T-helper 2 cell treated with Interferon-gamma antibody and Interleukin-4, amounts not matched to agents 100 ng/mL and 5 ng/mL, for 36 hours (primary cell): Measurements from ENCODE around the gene SLC35A2. TPM values are rescaled to one million over a fixed set of nuclear protein-coding genes. Genes with fewer than 3 reads are reported as not detected.

Source experiments
- intact Hi-C: fragments of 100-400 bp; cut with micrococcal nuclease; formaldehyde crosslinking; loops from one replicate; pipeline ENCODE4 v1.15.1; 2023
- total RNA-seq: library from RNA; stranded (reverse); gene quantifications from 2 replicates; pipeline ENCODE4 v1.2.3, GENCODE V29; 2022

The SLC35A2 gene
- 17.9 and 18.3 TPM in 2 replicates for total RNA-seq

- intact Hi-C loops, result loop anchor here (1.0 to 10.0 kb wide), 2 partner anchors 14 to 267 kb away; partner anchors contain the start of genes PQBP1 and TIMM17B
Measured at GRCh38 chrX:48911412-48912182, at the start of gene SLC35A2. Gene SLC35A2, minus strand, starts transcription at chrX:48911646. Its CDS starts 10 bp downstream, at chrX:48911636.

- intact Hi-C loops, result no loop called here
Measured at GRCh38 chrX:48960291-48960690, 48.8 kb upstream of the SLC35A2 start.

GRCh38 chrX:48958635-48959094 is 47.2 kb upstream of the SLC35A2 start:
- intact Hi-C loops, result loop anchor here (1.0 to 10.0 kb wide), 8 partner anchors 39 to 481 kb away; partner anchors contain the start of genes FTSJ1, GRIPAP1, PIM2 and PRAF2

DNA sequence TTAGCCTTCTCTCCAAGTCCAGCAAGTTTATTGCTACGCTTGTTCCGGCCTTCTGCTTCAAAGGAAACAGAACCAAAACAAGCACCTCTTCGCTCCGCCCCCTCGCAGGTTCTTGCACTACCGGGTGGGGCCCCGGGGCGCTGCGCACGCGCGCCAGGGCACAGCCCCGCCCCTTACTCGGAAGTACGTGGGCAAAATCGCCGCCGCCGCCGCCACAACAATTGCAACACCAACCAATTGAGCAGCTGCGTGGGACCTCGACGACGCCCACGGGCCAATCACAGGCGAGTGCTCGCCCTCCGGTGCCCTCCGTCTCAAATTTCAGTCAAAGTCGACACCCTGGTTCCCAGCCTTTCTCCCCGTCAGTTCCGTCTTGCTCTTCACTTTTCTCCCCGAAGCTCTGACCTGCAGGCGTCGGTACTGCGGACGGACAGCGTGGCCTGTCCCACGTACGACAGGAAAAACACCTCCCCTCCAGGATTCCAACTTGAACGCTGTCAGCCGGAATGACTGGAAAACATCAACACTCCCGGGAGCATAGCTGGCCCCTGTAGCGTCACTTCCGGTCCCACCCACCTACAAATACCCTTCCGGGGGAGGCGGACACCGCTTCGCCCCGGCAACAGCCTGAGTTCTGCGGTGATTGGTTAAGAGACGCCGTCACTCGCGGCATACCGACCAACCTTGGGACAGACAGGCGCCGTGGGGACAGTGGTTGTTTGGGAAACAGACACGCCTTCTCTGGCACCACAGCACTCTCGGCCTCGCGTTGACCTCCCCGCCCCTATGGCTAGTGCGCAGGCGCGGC is 46.6 kb upstream of the SLC35A2 start:
- intact Hi-C loops, result loop anchor here (1.0 to 10.0 kb wide), 8 partner anchors 39 to 481 kb away; partner anchors contain the start of genes FTSJ1, GRIPAP1, PIM2 and PRAF2

- intact Hi-C loops, result loop anchor here (5.0 to 10.0 kb wide), 2 partner anchors 117 to 480 kb away; partner anchors contain the start of genes FTSJ1, PRAF2 and WDR45
Measured at GRCh38 chrX:48957477-48957826, 46.0 kb upstream of the SLC35A2 start, which contains the start of gene OTUD5. Gene OTUD5, minus strand, starts transcription at chrX:48957607. Its CDS starts 37 bp downstream, at chrX:48957570.

- intact Hi-C loops, result loop anchor here (5.0 to 10.0 kb wide), 2 partner anchors 118 to 480 kb away; partner anchors contain the start of genes FTSJ1, PRAF2 and WDR45
Measured at GRCh38 chrX:48956728-48957414, 45.4 kb upstream of the SLC35A2 start.

GRCh38 chrX:48948589-48948988 is 37.1 kb upstream of the SLC35A2 start:
- intact Hi-C loops, result loop anchor here (5.0 kb wide), 1 partner anchor 251 kb away; the partner anchor contains the start of gene SUV39H1

- intact Hi-C loops, result loop anchor here (1.0 to 5.0 kb wide), 3 partner anchors 28 to 248 kb away; partner anchors contain the start of gene SUV39H1
Measured at GRCh38 chrX:48945517-48946348, 34.3 kb upstream of the SLC35A2 start.

GRCh38 chrX:48942895-48943294 is 31.4 kb upstream of the SLC35A2 start:
- intact Hi-C loops, result no loop called here

- intact Hi-C loops, result no loop called here
Measured at GRCh38 chrX:48940404-48940955, 29.0 kb upstream of the SLC35A2 start.

DNA sequence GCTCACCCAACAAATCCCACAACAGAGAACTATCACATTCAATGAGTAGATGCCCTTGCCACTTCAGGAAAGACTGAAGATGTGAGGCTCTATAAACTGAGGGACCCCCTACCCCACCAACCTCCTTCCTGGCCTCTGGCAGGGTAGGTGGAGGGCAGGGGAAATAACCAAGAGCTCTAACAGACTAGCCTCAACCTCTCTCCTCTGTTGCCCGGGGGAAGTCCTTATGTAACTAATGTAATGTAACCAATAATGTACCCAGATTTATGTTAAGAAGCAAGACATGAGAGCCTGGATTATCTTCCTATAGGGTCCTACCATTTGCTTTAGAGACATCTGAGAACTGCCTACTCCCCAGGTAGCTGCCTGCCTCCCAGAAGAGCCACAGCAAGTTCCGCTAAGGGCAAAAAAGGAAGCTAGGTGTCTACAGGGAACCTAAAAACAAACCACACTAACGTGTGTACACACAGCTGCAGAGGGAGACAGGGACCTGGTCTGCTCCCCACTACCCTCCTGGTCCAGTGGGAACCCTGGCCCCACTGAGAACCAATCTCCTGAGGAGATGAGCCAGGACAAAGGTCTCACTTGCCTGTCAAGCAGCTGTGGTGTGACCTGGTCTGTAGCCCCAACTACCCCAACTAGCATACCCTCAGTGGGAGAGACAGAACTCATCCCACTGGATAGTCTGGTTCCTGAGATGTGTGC is 28.2 kb upstream of the SLC35A2 start:
- intact Hi-C loops, result loop anchor here (5.0 to 10.0 kb wide), 3 partner anchors 225 to 333 kb away; no protein-coding TSS in a partner anchor

DNA sequence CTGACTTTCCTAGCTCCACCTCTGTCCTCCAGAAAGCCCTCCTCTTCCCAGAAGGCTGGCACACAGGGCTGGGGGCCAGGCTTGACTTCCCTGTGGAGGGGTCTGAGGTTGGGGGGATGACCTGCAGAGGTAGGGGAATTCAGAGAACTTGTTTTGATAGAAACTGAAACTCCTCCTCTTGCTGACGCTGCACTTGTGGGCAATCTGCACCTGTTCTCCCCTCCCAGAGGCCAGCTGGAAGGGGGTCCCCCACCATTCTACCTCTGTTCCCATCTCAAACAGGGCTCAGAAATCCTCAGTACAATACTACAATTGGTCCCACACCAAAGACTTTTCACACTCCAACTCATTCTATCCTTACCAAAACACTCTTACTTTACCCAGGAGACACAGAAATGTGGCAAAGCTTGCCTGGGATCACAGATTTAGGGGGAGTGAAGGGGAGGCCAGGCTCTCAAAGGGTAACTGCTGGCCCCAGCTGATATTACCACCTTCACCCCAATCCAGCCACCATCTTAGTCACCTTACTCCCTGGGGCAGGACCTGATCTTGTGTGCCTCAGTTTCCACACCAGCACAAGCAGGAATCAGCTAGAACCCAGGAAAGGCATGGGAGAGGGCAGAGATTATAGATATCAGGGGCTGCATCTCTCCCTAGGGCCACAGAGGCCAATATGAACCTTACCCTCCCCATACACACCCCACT is 27.4 kb upstream of the SLC35A2 start:
- intact Hi-C loops, result loop anchor here (5.0 to 10.0 kb wide), 3 partner anchors 224 to 333 kb away; no protein-coding TSS in a partner anchor

GRCh38 chrX:48937054-48937907 is 25.8 kb upstream of the SLC35A2 start:
- intact Hi-C loops, result loop anchor here (1.0 to 10.0 kb wide), 5 partner anchors 18 to 335 kb away; partner anchors contain the start of gene PIM2

DNA sequence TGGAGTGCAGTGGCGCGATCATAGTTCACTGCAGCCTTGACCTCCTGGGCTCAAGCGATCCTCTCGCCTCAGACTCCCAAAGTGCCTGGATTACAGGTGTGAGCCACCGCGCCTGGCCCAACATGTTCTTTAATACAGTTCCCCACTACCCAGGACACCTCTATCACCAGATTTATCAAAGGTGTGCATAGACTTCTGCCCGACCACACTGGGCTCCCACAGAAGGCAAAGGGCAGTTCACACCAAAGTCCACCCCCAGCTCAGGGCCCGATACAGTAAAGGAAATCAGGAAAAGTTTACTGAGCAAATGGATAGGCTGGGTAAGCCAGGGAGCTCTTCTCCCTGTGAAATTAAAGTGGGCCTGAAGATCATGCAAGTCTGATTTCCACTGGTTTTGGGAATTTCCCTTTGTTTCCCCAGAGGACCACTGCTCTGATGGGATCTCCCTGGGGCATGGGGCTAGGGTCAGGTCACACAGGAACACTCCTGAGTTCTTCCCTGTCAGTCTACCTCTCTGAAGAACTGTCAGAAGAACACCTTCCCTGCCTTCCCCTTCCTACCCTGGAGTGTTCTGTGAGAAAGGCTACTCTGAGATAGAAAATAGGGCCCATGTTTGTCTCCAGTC is 25.1 kb upstream of the SLC35A2 start:
- intact Hi-C loops, result loop anchor here (1.0 to 10.0 kb wide), 5 partner anchors 17 to 336 kb away; partner anchors contain the start of gene PIM2

DNA sequence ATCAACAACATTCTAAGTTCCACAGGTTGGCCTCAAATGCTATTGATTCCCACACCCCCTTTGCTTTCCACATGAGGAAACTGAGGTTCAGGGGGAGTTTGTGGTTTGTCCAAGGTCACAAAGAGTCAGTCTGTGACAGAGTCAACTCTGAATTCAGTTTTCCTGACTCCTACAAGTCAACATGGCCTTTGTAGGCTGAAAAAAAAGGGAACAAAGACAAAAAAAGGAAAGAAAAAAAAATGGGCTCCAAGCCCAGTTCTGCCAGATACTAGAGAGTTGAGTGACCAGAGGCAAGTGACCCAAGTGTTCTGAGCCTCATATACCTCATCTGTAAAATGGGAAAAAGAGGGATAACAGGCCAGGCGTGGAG is 23.8 kb upstream of the SLC35A2 start:
- intact Hi-C loops, result loop anchor here (5.0 to 10.0 kb wide), 3 partner anchors 220 to 337 kb away; no protein-coding TSS in a partner anchor

- intact Hi-C loops, result loop anchor here (5.0 to 10.0 kb wide), 3 partner anchors 220 to 338 kb away; no protein-coding TSS in a partner anchor
Measured at GRCh38 chrX:48934581-48935300, 23.3 kb upstream of the SLC35A2 start.
